ENCODE results near the gene OR1M1.
"Not testable (repeated sequence)": the region's sequence is repeated elsewhere in the genome, so short reads cannot be mapped to it uniquely, and the experiment has no call there.

OR1M1 gene

DNA sequence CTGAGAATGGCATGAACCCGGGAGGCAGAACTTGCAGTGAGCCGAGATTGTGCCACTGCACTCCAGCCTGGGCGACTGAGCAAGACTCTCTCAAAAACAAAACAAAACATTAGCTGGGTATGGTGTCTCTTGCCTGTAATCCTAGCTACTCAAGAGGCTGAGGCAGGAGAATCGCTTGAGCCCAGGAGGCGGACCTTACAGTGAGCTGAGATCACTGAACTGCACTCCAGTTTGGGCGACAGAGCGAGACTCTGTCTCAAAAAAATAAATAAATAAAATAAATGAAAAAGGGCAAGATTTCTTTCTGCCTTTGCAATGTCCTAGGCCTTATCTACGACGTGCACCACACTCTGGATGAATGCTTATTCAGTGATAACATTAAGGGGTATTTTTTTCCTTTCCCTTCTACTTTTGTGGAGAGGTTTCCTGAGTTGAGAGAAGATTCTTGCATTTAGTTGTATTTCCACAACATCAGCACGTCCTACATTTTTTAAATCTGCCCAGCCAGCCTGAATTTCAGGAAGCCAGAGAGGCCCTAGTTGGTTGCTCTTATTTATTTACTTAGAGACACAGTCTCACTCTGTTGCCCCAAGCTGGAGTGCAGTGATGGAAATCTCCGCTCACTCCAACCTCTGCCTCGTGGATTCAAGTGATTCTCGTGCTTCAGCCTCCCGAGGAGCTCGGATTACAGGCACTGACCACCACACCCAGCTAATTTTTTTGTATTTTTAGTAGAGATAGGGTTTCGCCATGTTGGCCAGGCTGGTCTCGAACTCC is 26.1 kb upstream of the OR1M1 start:
- no peak for DNase-seq (ENCODE audit: low spot score)
- H3K9me3 ChIP-seq (ENCODE audit: severe bottlenecking), result no peaks in the 10 kb centered on the region
- no peak overlapping the region for H3K4me3 ChIP-seq (ENCODE audit: severe bottlenecking)
- ATAC-seq (ENCODE audit: low read depth), result no peak
- TF ChIP-seq, protein P1, sequence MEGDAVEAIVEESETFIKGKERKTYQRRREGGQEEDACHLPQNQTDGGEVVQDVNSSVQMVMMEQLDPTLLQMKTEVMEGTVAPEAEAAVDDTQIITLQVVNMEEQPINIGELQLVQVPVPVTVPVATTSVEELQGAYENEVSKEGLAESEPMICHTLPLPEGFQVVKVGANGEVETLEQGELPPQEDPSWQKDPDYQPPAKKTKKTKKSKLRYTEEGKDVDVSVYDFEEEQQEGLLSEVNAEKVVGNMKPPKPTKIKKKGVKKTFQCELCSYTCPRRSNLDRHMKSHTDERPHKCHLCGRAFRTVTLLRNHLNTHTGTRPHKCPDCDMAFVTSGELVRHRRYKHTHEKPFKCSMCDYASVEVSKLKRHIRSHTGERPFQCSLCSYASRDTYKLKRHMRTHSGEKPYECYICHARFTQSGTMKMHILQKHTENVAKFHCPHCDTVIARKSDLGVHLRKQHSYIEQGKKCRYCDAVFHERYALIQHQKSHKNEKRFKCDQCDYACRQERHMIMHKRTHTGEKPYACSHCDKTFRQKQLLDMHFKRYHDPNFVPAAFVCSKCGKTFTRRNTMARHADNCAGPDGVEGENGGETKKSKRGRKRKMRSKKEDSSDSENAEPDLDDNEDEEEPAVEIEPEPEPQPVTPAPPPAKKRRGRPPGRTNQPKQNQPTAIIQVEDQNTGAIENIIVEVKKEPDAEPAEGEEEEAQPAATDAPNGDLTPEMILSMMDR (IDR thresholded peaks at IDR 0.05; ENCODE audit: poor library complexity, severe bottlenecking), result no peak
- H3K27ac ChIP-seq (ENCODE audit: poor library complexity, severe bottlenecking), result no peak overlapping the region
- no peaks in the 10 kb centered on the region for H3K27me3 ChIP-seq (ENCODE audit: insufficient read depth, poor library complexity, severe bottlenecking)
- H3K4me1 ChIP-seq (ENCODE audit: insufficient read depth, poor library complexity, severe bottlenecking), result no peaks in the 10 kb centered on the region
- no peaks in the 10 kb centered on the region for H3K36me3 ChIP-seq (ENCODE audit: low read depth)

DNA sequence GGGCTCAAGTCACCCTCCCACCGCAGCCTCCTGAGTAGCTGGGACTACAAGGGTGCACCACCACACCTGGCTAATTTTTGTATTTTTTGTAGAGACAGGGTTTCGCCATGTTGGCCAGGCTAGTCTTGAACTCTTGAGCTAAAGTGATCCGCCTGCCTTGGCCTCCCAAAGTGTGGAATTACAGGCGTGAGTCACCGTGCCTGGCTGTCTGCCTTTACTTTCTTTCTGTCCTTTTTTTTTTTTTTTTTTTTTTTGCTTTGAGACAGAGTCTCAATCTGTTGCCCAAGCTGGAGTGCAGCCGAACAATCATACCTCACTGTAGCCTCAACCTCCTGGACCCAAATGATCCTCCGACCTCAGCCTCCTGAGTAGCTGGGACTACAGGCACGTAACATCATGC is 25.0 kb upstream of the OR1M1 start:
- no peak for ATAC-seq (ENCODE audit: low read depth)
- DNase-seq (ENCODE audit: low spot score), result no peak
- Histone ChIP-seq H3K4me3 (ENCODE audit: severe bottlenecking) (no peak overlapping the region), H3K36me3 (ENCODE audit: low read depth) (no peaks in the 10 kb centered on the region), H3K9me3 (ENCODE audit: severe bottlenecking) (no peaks in the 10 kb centered on the region), H3K27me3 (ENCODE audit: insufficient read depth, poor library complexity, severe bottlenecking) (no peaks in the 10 kb centered on the region), H3K4me1 (ENCODE audit: insufficient read depth, poor library complexity, severe bottlenecking) (no peaks in the 10 kb centered on the region), H3K27ac (ENCODE audit: poor library complexity, severe bottlenecking) (no peak overlapping the region)
- TF ChIP-seq, protein P1 (IDR thresholded peaks at IDR 0.05; ENCODE audit: poor library complexity, severe bottlenecking), result no peak

DNA sequence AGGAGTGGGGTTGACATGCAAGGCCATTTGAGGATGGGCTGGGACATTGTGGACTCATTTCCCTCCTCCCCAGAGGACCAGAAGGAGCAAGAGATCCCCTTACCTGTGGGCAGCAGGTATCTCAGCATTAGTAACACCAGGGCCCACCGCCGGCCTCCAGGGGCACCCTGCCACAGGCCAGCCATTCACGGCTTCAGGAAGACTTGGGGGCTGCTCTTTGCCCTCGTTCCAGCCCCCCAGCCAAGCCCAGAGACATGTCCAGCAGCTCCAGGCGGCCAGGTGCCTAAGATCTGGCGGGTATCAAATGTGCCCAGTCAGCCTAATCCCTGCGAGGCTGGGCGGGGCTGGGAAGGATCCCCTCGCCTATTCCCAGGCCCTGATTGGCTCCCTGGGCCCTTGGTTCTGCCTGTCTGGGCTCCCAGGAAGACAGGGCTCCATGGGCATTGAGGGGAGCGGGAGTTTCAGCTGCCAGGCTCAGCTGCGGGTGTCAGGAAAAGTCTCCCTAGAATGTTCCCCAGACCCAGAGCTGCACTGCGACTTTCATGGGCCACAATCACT is 21.3 kb upstream of the OR1M1 start:
- no peaks in the 10 kb centered on the region for H3K4me1 ChIP-seq (ENCODE audit: insufficient read depth, poor library complexity, severe bottlenecking)
- H3K27me3 ChIP-seq (ENCODE audit: insufficient read depth, poor library complexity, severe bottlenecking), result no peaks in the 10 kb centered on the region
- TF ChIP-seq, protein P1 (IDR thresholded peaks at IDR 0.05; ENCODE audit: poor library complexity, severe bottlenecking), result no peak
- no peaks in the 10 kb centered on the region for H3K9me3 ChIP-seq (ENCODE audit: severe bottlenecking)
- ATAC-seq (ENCODE audit: low read depth) (no peak), DNase-seq (ENCODE audit: low spot score) (no peak)
- no peaks in the 10 kb centered on the region for H3K36me3 ChIP-seq (ENCODE audit: low read depth)
- H3K27ac ChIP-seq (ENCODE audit: poor library complexity, severe bottlenecking), result no peak overlapping the region
- H3K4me3 ChIP-seq (ENCODE audit: severe bottlenecking), result no peak overlapping the region

DNA sequence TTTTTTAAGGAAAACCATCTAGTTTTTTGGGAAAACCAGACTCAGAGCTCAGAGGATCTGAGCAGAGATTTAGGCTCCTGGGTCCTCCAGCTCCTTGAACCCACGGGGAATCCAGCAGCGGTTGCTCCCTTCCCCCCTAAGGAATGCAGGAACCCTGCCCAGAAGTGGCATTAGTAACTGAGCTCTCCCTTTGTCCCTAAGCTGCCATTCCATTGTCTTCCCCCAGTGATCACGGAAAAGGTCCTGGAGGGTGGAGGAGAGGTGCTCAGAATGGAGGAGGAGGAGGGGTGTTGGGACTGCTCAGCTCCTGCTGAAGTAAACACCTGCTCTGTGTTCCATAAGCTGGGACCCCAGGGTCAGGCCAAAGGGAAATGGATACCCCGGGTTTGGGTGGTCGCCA is 16.8 kb upstream of the OR1M1 start:
- Histone ChIP-seq H3K27ac (ENCODE audit: poor library complexity, severe bottlenecking) (no peak overlapping the region), H3K4me1 (ENCODE audit: insufficient read depth, poor library complexity, severe bottlenecking) (peaks cover 3% of the 10 kb centered on the region), H3K4me3 (ENCODE audit: severe bottlenecking) (no peak overlapping the region), H3K9me3 (ENCODE audit: severe bottlenecking) (no peaks in the 10 kb centered on the region), H3K36me3 (ENCODE audit: low read depth) (no peaks in the 10 kb centered on the region), H3K27me3 (ENCODE audit: insufficient read depth, poor library complexity, severe bottlenecking) (no peaks in the 10 kb centered on the region)
- TF ChIP-seq, protein P1 (IDR thresholded peaks at IDR 0.05; ENCODE audit: poor library complexity, severe bottlenecking), result no peak
- ATAC-seq (ENCODE audit: low read depth) (no peak), DNase-seq (ENCODE audit: low spot score) (no peak)

DNA sequence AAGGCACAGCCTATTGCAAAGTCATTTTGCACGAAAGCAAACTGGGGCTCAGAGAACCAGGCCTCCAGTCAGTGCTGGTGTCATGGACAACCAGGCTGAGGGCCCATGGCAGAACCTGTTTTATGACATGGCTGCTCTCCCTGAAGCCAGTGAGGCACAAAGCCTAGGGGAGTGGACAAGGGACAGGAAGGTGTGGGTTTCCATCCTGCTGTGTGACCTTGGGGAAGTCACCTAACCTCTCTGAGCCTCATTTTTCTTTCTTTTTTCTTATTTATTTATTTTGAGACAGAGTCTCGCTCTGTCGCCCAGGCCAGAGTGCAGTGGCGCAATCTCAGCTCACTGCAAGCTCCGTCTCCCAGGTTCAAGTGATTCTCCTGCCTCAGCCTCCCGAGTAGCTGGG is 15.1 kb upstream of the OR1M1 start:
- not testable (repeated sequence) for ATAC-seq (ENCODE audit: low read depth); DNase-seq (ENCODE audit: low spot score); H3K4me1 ChIP-seq (ENCODE audit: insufficient read depth, poor library complexity, severe bottlenecking); H3K27me3 ChIP-seq (ENCODE audit: insufficient read depth, poor library complexity, severe bottlenecking); H3K27ac ChIP-seq (ENCODE audit: poor library complexity, severe bottlenecking); H3K36me3 ChIP-seq (ENCODE audit: low read depth); H3K4me3 ChIP-seq (ENCODE audit: severe bottlenecking); H3K9me3 ChIP-seq (ENCODE audit: severe bottlenecking)
